GM12873 (cell line): ENCODE data around the gene C16orf96.

Experiments used
- CTCF ChIP-seq: IDR thresholded peaks from 2 replicates; pipeline ENCODE4 v1.5.1; 2012; ENCODE audit warnings: low read depth, mild to moderate bottlenecking, moderate library complexity, low read length, control low read depth; ENCODE audit not compliant: insufficient read depth; ENCODE audit errors: missing control alignments

C16orf96 gene

GRCh38 chr16:4636196-4636595 is 80.1 kb downstream of the C16orf96 start:
- TF ChIP-seq CTCF: no peak

GRCh38 chr16:4637501-4638166 is 81.5 kb downstream of the C16orf96 start:
- no peak for TF ChIP-seq CTCF

GRCh38 chr16:4639899-4640509 is 83.9 kb downstream of the C16orf96 start:
- TF ChIP-seq CTCF: no peak

- TF ChIP-seq CTCF: no peak
These were observed 84.6 kb downstream of the C16orf96 start for GRCh38 chr16:4640572-4641305.

GRCh38 chr16:4641306-4641687 is 85.2 kb downstream of the C16orf96 start:
- no peak for TF ChIP-seq CTCF

GRCh38 chr16:4641895-4642294 is 85.8 kb downstream of the C16orf96 start:
- no peak for TF ChIP-seq CTCF
